GM23338 (cell line): ENCODE measurements around the gene MYO5B.

Experiments
- EZH2phosphoT487 ChIP-seq: fragments of 200-600 bp; sonication (generic); IDR thresholded peaks from one replicate; pipeline ENCODE4 v1.8.1; 2018; ENCODE audit warnings: antibody characterized with exemption; ENCODE audit not compliant: unreplicated experiment
- TF ChIP-seq, protein P1 (sequence below), 2 experiments: fragments of 200-600 bp in 1 of 2; sonication (generic) in 1 of 2; conservative IDR thresholded peaks; 2 replicates each; pipeline versions ENCODE4 v1.5.1 to v1.6.1; 2016 to 2017; ENCODE audit warnings: antibody characterized with exemption in 2 of 2, low read depth in 2 of 2, mild to moderate bottlenecking in 2 of 2, moderate library complexity in 1 of 2

GRCh38 chr18:49875155-49875554, 319.8 kb downstream of the MYO5B start:
- TF ChIP-seq, protein P1, sequence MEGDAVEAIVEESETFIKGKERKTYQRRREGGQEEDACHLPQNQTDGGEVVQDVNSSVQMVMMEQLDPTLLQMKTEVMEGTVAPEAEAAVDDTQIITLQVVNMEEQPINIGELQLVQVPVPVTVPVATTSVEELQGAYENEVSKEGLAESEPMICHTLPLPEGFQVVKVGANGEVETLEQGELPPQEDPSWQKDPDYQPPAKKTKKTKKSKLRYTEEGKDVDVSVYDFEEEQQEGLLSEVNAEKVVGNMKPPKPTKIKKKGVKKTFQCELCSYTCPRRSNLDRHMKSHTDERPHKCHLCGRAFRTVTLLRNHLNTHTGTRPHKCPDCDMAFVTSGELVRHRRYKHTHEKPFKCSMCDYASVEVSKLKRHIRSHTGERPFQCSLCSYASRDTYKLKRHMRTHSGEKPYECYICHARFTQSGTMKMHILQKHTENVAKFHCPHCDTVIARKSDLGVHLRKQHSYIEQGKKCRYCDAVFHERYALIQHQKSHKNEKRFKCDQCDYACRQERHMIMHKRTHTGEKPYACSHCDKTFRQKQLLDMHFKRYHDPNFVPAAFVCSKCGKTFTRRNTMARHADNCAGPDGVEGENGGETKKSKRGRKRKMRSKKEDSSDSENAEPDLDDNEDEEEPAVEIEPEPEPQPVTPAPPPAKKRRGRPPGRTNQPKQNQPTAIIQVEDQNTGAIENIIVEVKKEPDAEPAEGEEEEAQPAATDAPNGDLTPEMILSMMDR (conservative IDR thresholded peaks at IDR 0.05; ENCODE audit: low read depth in 2 of 2) = no peak
- no peak for TF ChIP-seq EZH2phosphoT487
